ENCODE measurements around the gene CIAO3. TPM values are rescaled to one million over a fixed set of nuclear protein-coding genes. Genes with fewer than 3 reads are reported as not detected.

CIAO3 gene
- total and polyA plus RNA-seq, 10 of the 15 experiments (the other 5 are each of a cell fraction or from before 2014, with no cell fraction given) = 1.4 to 37.5 (median 30.8) TPM

DNA sequence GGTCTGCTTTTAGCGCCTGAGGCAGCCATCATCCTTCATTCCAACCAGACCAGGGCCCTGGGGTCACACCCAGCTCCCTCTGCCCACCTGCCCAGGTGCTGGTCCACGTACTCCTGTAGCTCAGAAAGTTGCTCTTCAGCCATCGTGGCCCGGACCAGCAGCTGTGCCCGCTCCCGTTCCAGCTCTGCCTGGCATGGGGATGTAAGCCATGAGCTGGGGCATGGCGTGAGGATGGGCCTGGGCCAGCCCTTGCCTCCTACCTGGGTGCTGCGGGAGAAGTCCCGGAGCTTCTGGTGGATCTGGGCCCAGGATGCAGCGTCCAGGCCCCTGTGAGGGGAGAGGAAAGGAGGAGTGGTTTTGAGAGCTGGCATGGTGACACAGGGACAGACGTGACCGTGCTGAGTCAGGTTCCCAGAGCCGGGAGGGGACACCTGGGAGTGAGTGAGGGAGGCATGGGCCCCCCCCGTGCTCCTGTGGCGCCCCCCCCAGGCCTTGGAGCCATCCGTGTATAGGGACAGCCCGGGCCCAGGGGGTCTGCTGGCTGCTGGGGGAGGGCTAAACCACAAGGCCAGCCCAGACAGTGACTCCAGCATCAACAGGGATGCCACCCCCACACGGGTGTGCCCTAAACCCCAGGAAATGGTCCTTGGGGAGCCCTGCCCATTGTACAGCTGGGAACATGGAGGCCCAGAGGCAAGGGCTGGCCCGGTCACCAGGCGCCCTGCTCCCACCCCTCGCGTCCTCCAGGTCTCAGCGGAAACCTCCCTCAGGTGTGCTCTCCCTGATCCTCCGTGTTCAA lies 17.8 kb downstream of the CIAO3 start (continued):
- no peak for TF ChIP-seq CEBPZ (IDR thresholded peaks at IDR 0.05; ENCODE audit: low read depth, low read length)
- no peak for TF ChIP-seq SUPT20H (IDR thresholded peaks at IDR 0.05; ENCODE audit: borderline replicate concordance, control insufficient read depth, low read depth, low read length)
- TF ChIP-seq, protein P1, sequence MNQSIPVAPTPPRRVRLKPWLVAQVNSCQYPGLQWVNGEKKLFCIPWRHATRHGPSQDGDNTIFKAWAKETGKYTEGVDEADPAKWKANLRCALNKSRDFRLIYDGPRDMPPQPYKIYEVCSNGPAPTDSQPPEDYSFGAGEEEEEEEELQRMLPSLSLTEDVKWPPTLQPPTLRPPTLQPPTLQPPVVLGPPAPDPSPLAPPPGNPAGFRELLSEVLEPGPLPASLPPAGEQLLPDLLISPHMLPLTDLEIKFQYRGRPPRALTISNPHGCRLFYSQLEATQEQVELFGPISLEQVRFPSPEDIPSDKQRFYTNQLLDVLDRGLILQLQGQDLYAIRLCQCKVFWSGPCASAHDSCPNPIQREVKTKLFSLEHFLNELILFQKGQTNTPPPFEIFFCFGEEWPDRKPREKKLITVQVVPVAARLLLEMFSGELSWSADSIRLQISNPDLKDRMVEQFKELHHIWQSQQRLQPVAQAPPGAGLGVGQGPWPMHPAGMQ (IDR thresholded peaks at IDR 0.05; ENCODE audit: borderline replicate concordance) = no peak

Measured in GM12878 (cell line).